RWPE1 (cell line): ENCODE measurements around the gene MYH6.
A peak's percentile ranks its signal among the peaks of the same experiment; 100 is the strongest.

ENCODE experiments used
- CTCF ChIA-PET: fragments of 350-600 bp; sonication (Branson Sonifier 250); formaldehyde crosslinking; extraction: SDS; loops from one replicate; lab custom pipeline; 2021; lab: Yijun Ruan, JAX
- POLR2A ChIA-PET: fragments of 400-600 bp; formaldehyde crosslinking; extraction: SDS; loops from one replicate; lab custom pipeline; 2020; ENCODE audit warnings: antibody characterized with exemption; ENCODE audit not compliant: low non-redundant PET; lab: Yijun Ruan, JAX
- DNase-seq: peaks from one replicate; pipeline ENCODE4 v3.0.0; 2012; ENCODE audit warnings: low spot score
- H3K27ac ChIP-seq: fragments of 450-650 bp; 2 replicates; pipeline ENCODE4 v1.5.1; 2017
- TF ChIP-seq, protein P1 (sequence below): fragments of 450-650 bp; conservative IDR thresholded peaks from 2 replicates; pipeline ENCODE4 v1.5.1; 2017; ENCODE audit warnings: low read depth, mild to moderate bottlenecking

The MYH6 gene

DNA sequence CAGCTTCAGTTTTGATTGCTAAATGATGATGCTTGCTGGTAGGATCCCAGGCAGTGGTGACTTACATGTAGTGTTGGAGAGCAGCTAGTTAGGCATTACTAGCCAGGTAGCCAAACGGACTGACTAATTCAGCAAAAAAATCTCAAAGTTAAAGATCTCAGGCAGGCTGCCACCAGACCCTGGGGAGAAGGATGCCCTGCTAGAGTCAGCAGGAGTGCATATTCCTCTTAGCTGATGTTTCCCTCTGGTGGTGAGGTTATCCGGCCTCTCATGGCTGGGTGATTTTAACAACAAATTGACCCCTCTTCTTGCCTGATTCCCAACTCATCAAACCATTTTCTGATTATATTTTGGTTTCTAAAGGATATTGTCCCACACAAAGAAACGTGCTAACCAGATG is 45.9 kb downstream of the MYH6 start:
- ChIA-PET POLR2A (interaction anchor here (0.7 kb wide), 1 partner anchor 36 kb away, joined by 4 read pairs; no protein-coding TSS in a partner anchor), CTCF (interaction anchor here (0.6 kb wide), 1 partner anchor 306 kb away, joined by 3 read pairs; no protein-coding TSS in a partner anchor)
- TF ChIP-seq, protein P1, sequence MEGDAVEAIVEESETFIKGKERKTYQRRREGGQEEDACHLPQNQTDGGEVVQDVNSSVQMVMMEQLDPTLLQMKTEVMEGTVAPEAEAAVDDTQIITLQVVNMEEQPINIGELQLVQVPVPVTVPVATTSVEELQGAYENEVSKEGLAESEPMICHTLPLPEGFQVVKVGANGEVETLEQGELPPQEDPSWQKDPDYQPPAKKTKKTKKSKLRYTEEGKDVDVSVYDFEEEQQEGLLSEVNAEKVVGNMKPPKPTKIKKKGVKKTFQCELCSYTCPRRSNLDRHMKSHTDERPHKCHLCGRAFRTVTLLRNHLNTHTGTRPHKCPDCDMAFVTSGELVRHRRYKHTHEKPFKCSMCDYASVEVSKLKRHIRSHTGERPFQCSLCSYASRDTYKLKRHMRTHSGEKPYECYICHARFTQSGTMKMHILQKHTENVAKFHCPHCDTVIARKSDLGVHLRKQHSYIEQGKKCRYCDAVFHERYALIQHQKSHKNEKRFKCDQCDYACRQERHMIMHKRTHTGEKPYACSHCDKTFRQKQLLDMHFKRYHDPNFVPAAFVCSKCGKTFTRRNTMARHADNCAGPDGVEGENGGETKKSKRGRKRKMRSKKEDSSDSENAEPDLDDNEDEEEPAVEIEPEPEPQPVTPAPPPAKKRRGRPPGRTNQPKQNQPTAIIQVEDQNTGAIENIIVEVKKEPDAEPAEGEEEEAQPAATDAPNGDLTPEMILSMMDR, result no peak
- H3K27ac ChIP-seq, result no peak overlapping the region
- no peak for DNase-seq

DNA sequence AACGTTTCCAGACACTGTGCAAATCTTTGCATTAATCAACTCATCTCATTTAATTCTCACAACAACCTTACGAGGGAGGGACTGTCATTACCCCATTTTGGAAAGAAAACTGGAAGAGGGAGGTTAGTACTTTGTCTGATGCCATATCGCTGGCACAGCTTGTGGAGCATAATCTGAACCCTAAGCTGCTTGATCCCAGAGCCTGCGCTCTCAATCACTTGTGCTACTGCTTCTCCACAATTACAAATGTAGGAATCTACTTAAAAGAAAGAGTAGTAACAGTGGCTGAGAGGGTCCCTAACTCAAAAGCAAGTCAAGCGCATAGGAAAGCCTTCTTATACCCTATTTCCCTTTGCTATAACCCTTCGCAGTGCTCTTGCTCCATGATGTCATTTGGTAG is 46.3 kb downstream of the MYH6 start:
- H3K27ac ChIP-seq, result no peak overlapping the region
- ChIA-PET POLR2A (no interaction called here), CTCF (no interaction called here)
- TF ChIP-seq, protein P1, result no peak
- no peak for DNase-seq

- no peak for DNase-seq
- no peak overlapping the region for H3K27ac ChIP-seq
- POLR2A ChIA-PET, result no interaction called here
- TF ChIP-seq, protein P1, result no peak
- CTCF ChIA-PET, result no interaction called here
These were observed 46.8 kb downstream of the MYH6 start for GRCh38 chr14:23361320-23361719.

DNA sequence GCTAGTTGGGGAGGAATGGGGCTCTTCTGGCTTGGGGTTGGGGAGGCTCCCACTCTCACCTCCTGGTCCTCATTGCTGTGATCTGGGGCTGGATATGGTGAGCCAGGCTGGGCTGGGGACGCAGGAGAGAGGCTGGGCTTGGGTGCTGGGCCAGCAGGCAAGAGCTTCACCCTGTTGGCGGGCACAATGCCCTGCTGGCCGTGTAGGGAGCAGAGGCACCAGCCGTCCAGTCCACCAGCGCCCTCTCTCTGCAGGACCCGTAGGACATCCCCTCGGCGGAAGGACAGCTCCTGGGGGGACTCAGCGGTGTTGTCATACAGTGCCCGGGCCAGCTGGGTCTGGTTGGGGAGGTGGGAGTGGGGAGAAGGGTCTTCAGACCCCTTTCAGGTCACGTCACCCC is 47.6 kb downstream of the MYH6 start:
- POLR2A ChIA-PET, result no interaction called here
- H3K27ac ChIP-seq, result no peak overlapping the region
- TF ChIP-seq, protein P1, result no peak
- CTCF ChIA-PET, result interaction anchor here (0.6 to 1.0 kb wide), 2 partner anchors 24 to 62 kb away, joined by 3 read pairs; no protein-coding TSS in a partner anchor
- no peak for DNase-seq

- DNase-seq, result no peak
- ChIA-PET CTCF (interaction anchor here (0.6 to 1.0 kb wide), 2 partner anchors 25 to 61 kb away, joined by 3 read pairs; no protein-coding TSS in a partner anchor), POLR2A (no interaction called here)
These were observed 48.2 kb downstream of the MYH6 start for GRCh38 chr14:23359722-23360447.

GRCh38 chr14:23359167-23359626 is 48.9 kb downstream of the MYH6 start:
- CTCF ChIA-PET, result no interaction called here
- POLR2A ChIA-PET, result no interaction called here
- DNase-seq, result no peak
- 0 out of 2 replicates have a peak overlapping the region, but pooled peaks have one; percentile 9 for H3K27ac ChIP-seq
- TF ChIP-seq, protein P1, result no peak

More at GRCh38 chr14:23359722-23360447, 48.2 kb downstream of the MYH6 start:
- H3K27ac ChIP-seq, result no peak overlapping the region
- TF ChIP-seq, protein P1, result no peak
